Cerebellar cortex (tissue), 1 donor: ENCODE results near the gene TRIM45.
A peak's percentile ranks its signal among the peaks of the same experiment; 100 is the strongest.
"Not testable (repeated sequence)": the region's sequence is repeated elsewhere in the genome, so short reads cannot be mapped to it uniquely, and the experiment has no call there.

ENCODE experiments used
- DNase-seq: peaks from one replicate; pipeline ENCODE4 v3.0.0-alpha.2; 2015; ENCODE audit warnings: low spot score

Gene TRIM45

GRCh38 chr1:117130526-117130925, 9.0 kb upstream of the TRIM45 start:
- no peak for DNase-seq

- DNase-seq, result peak; percentile 56
Observed at GRCh38 chr1:117128323-117129079, 7.0 kb upstream of the TRIM45 start.

DNA sequence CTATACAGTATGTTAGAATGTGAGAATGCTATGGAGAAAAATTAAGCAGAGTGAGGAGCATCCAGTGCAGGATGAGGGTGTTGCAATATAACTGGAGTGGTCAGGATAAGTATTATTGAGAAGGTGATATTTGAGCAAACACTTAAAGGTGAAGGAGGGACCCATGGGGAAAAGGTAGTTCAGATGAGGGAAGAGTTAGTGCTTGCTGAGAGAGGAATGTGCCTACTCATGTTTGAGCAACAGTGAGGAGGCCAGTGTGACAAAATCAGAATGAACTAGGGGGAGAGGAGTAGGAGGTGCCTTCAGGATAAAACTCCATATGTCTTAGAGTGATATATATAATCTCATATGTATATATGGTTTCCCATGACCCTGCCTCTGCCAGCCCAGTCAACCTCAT, 6.2 kb upstream of the TRIM45 start:
- DNase-seq, result no peak

DNA sequence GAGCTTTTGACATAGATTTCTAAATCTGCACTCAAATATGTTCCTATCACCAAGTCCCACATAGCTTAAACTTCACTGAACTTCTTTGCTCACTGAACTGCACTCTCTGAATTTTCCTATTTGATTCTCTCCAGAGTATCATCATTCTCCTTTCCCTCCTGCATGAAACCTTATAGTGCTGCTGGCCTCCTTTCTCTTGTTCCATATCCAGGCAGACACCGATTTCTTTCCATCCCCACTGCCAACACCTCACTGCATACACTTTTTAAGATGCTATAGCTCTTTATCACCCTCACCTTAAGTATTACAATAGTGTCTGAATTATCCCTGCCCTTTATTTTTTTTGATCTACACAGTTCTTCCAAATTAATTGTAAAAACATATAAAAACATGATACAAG, 3.1 kb upstream of the TRIM45 start:
- DNase-seq, result no peak

GRCh38 chr1:117123274-117123673, 1.7 kb upstream of the TRIM45 start:
- no peak for DNase-seq

DNA sequence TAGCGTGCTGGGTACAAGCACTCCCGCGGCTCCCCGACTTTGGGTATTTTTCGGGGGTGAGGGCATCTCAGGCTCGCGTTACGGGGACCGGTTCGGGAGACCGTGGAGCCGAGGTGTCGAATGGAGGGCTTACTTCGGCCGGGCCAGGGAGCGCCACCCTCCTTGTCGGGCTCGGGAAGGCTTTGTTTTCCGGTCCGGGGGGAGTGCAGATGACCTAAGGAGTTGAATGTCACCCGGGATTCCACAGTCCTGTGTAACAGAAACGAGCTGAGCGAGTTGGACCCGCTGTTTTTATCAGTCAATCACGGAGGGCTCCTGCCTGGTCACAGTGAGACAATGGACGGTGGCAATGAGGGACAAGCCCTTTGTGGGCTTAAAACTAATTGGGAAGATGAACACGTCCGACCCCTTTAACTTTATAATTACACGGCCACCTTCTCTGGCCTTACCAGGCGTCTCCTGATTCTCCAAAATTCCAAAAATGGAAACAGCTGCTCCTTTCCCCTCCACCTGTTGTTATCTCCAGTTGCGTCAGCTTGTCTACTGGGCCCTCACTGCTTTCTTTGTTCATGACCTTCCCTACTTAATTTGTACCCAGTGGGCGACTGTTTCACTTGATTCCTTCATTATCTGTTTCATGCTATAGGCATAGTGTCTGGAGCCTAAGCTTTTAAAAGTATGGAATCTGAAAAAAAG, 929 bp upstream of the TRIM45 start:
- DNase-seq, result no peak

DNA sequence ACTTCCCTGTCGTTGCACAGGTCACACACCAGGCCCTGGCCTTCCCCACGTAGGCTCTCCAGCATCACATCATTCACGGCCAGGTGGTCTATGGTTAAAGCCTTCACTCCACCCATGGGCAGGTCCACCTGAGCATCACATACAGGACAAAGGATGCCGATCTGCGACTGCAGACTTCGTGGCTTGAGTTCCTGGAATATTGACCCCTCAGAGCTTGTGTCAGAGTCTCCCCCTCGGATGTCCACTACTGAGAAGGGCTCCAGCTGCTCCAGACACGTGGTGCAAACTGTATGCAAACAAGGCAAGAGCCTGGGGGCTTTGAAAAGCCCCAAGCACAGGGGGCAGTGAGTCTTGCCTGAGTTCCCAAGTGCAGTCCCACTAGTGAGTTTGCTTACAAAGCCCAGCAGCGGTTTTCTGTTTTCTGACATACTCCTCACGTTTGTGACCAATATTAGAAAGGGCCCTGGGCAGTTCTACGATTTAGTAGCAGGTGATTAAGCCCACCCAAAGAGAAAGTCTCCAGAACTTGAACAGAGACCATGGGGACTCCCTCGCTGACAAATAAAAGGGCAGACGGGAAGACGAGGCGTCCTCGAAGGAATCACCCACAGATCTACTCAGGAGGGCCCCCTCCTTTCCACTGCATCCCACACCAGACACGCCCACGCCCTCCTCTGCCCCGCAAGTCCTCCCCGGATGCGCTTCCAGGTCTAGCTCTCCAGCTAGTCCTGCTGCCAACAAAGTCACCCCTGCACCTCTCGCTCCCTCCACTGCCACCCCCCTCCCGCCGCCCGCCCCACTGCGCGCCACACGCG, 568 bp downstream of the TRIM45 start:
- no peak for DNase-seq

DNA sequence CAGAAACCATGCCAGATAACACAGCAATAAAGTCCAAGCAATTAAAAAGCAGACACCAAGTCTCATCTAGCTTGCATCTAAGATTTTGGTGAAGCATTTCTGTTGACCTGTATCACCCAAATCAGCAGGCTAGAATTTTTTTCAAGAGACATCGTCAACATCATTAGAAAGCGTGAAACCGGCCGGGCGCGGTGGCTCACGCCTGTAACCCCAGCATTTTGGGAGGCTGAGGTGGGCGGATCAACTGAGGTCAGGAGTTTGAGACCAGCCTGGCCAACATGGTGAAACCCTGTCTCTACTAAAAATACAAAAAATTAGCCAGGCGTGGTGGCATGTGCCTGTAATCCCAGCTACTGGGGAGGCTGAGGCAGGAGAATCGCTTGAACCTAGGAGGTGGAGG, 2.4 kb downstream of the TRIM45 start:
- not testable (repeated sequence) for DNase-seq

- no peak for DNase-seq
Observed at GRCh38 chr1:117118137-117118536, 3.4 kb downstream of the TRIM45 start.

DNA sequence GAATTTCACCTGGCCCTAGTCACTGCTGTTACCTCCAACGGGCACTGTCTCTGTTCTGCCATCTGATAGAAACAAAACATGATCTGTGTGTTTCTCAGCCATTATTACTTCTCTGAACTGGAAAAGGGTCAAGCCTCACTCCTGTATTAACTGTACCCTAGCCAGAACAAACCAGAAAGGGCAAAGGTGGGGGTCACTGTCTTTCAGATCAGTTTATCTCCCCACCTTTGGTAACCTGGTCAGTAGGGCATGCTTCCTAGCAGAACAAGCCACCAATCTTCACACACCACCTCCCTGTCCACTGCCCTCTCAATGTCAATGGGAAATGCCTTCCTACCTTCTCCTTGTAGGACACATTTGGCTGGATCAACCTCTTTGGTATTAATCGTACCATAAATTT, 3.9 kb downstream of the TRIM45 start:
- DNase-seq, result no peak

DNA sequence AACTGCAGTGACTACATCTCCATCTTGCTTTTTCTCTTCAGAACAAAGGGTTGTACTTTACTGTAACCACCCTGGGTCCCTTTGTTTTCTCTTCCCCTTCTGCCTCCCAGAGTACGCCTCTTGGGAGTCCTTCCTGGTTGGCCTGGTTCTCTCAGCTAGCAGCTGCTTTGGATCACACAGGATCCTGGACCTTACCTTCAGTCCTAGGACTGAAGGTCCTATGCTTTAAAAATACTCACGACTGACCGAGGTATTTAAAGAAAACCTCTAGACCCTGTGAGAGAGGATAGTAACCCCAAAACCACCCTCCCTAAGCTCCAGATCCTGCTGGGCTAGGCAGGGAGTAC, 4.8 kb downstream of the TRIM45 start:
- no peak for DNase-seq

DNA sequence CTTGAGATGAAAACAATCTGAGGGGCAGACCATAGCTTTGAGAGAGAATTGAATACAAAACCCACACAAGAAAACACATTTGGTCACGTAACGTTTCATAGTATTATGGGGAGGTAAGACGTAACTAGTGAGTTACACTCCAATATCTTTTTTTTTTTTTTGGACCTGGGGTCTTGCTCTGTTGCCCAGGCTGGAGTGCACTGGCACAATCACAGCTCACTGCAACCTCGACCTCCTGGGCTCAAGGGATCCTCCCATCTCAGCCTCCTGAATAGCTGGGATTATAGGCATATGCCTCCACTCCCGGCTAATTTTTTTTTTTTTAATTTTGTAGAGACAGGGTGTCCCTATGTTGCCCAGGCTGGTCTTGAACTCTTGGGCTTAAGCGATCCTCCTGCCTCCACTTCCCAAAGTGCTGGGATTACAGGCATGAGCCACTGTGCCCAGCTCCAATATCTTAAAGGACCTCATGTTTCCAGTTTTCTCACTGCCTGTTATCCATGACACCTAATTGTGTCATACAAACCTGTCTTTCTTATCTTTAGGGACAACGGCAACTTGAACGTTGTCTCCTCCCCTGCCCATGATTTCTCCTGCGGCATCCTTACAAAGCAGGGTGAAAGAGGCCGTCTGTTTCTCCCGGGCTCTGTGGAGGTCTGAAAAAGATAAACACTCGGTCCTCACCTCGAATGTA, 5.3 kb downstream of the TRIM45 start:
- no peak for DNase-seq

- DNase-seq, result no peak
Observed at GRCh38 chr1:117114877-117115276, 6.7 kb downstream of the TRIM45 start.

DNA sequence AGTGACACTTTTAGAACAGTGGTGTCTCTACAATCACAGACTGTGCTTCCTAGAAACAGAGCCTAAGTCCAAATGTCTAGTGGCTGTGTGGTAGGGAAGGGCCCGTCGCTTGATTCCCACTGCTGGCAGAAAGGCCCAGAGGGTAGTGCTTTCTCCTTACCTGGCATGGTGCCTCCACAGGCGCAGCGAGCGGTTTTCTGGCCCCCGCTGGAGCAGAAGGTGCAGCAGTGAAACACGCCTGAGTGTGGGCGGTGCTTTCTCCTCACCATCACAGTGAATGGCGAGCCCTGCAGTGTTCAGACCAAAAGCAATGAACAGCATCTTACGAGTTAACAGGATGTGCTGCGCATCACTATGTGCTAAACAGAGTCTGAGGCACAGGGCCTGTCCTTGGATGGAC, 8.3 kb downstream of the TRIM45 start:
- no peak for DNase-seq

- no peak for DNase-seq
Observed at GRCh38 chr1:117112047-117112717, 9.4 kb downstream of the TRIM45 start.

- no peak for DNase-seq
Observed at GRCh38 chr1:117110774-117111173, 10.8 kb downstream of the TRIM45 start.

DNA sequence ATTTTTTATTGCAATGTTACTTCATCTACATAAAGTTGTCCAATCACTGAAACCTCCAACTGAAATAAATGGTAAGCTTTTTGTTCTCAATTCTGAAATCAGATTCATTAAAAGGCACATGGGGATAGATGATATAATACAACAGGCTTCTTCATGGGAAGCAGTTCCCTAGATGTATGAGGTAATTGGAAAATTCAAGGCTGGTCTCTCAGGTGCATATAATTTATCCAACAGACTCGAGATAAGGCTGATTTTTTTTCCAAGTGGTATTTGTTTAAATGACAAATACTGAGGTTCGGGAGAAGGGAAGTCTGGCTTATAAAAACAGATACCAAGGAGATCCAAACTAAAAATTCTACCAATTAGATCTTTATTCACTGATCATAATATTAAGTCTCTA, 14.2 kb downstream of the TRIM45 start:
- no peak for DNase-seq

- no peak for DNase-seq
Observed at GRCh38 chr1:117106478-117106877, 15.1 kb downstream of the TRIM45 start.

DNA sequence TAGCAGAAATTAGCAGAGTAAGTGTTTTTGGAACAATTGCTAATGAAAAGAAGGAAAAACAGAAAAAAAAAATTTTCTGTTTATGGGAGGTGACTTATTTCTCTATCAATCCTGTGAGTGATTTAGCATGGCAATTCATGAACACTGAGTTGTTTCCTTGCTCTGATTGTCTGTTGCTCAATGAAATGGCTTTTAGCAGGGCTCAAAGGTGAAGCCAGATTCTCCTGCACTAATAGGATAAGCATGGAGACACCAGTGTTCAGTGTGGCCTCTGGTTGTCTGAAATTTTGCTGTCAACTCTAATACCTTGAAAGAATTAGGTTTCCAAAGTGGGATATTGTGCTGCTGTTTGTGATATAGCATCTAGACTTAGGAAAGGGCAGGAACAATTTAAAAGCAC, 15.8 kb downstream of the TRIM45 start:
- DNase-seq, result no peak

- no peak for DNase-seq
Observed at GRCh38 chr1:117104986-117105385, 16.6 kb downstream of the TRIM45 start.

GRCh38 chr1:117101858-117102257, 19.7 kb downstream of the TRIM45 start:
- not testable (repeated sequence) for DNase-seq

- no peak for DNase-seq
Observed at GRCh38 chr1:117101334-117101733, 20.2 kb downstream of the TRIM45 start.
